CD4-positive, alpha-beta T cell treated with Interleukin-2 at 100 ng/mL for 4 hours (primary cell): Measurements from ENCODE around the gene RPAP3.

Experiments used
- DNase-seq: peaks from one replicate; pipeline ENCODE4 v3.0.0-alpha.2; 2020; ENCODE audit warnings: low spot score

The RPAP3 gene

DNA sequence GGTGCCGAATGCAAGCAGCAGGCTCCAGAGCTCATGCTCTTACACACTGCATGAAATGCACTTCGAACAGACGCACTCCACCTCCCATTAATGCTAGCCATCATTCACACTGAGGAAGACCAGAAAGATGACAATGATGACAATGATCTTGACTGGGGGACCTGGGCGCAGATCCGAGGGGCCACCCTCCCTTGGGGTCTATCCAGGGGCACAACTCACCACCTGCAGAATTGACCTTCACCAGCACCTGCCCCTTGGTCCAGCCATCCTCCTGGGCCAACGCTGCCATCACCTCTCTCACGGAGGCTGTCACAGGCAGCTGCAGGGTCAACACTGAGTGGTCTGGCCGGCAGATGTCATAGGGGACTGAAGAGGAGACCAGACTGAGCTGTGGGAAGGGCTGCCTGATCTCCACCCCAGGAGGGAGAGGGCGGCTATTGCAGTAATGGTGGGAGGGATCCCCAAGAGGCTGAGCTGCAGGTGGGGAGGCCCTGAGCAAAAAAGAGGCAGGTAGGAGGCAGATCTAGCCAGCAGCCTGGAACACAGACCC lies 37.6 kb upstream of the RPAP3 start:
- DNase-seq: no peak

DNA sequence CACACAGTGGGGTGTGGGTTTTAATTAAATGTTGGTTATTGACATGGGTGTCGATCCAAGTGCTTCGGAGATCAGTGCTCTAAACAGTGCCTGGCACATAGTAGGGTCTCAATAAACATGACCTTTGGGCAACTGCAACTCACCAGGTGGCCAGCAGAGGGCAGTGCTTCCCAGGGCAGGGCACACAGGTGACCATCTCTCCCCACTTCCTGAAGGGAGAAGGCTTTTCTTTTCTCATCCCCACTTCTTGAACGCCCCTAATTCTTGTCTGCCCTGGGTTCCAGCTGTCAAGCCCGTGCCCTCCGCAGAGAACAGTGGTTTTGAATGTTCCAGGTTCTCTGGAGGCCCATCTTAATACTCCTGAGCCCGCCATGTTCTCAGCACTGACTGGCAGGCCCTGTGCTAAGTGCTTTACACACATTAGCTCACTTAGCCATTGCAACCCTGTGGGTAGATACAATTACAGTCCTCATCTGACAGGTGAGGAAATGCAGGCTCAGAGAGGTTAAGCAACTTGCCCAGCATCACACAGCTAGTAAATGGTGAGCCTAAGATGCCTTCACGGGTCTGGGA lies 36.5 kb upstream of the RPAP3 start:
- peak; percentile 72 for DNase-seq

DNA sequence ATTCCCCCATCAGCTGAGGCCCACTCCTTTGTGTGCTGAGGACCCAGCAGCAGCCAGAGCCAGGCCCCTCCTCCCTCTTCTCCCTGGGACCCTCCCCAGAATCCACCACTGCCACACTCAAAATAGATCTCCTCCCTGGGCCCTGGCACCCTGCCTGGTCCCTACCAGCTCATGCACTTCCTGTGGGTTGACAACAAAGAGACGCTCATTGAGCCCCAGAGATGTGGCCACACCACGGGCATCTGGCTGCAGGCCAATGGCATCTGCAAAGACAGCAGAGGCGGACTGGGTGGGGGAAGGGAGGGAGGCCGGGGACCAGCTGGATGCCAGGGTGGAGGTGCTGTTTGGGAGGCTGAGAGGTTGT lies 35.5 kb upstream of the RPAP3 start:
- DNase-seq: peak; percentile 77

DNA sequence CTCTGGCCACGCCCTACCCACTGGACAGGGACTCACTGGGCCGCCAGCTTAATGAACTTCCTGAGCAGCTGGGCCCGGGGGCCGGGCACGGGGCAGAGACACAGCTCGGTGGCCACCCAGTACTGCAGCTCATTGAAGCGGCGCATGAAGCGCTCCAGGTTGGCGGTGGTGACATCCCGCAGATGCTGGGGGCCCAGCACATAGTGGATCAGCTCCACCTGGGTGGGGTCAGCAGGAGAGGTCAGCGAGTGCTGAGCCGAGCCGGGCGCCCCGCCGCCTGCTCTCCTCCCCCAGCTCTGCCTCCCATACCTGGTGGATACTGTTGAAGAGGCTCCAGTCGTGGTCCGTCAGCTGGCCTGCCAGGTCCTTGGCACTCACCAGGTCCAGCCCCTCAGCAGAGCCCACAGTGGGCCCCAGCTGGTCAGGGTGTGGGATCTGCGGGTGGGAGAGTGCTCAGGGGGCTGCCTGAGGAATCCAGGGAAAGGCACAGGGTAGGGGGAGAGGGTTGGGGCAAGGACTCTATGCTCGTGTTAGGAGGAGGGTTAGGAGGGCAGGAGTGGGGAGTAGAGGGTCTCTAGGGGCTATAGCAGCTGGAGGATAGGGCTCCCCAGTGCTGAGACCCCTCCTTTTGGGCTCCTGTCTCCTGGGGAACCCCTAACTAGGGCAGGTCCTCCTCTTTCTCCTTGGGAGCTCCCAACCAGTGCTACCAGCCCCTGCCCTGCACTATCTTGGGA lies 34.9 kb upstream of the RPAP3 start:
- no peak for DNase-seq

DNA sequence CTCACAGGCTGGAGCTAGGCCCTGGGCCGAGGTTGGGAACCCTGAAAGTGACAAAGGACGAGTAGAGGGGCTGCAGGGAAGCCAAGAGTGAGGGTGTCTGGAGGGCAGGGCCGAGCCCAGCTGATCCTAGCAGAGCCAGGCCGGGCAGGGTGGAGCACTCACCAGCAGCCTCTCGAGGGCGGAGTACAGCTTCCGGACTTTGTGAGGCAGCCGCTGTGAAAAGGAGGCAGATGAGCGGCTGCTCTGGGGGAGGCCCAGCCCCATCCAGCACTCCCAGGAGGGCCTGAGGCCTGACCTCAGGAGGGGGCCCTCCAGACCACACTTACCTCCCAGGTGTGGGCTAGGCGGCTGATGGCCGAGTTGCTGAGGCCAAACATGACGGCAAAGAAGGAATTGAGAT lies 34.1 kb upstream of the RPAP3 start:
- no peak for DNase-seq

DNA sequence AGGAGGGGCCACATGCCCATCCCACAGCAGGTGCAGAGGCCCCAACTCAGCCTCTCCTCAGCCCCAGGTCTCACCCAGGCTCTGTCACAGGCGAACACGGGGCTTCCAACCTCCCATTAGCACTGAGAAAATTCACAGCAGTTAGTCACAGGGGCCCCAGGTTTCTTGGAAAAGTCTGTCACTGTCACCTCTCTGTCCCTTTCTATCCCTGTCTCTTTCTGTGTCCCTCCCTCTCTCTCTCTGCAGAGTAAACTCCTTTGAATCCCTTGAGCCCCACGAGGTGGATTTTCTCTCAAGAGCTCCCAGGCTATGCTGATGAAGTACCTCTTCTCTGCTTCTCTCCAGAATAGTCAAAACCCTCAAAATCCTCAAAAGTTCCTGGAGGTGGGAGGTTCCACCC lies 33.5 kb upstream of the RPAP3 start:
- DNase-seq: no peak

DNA sequence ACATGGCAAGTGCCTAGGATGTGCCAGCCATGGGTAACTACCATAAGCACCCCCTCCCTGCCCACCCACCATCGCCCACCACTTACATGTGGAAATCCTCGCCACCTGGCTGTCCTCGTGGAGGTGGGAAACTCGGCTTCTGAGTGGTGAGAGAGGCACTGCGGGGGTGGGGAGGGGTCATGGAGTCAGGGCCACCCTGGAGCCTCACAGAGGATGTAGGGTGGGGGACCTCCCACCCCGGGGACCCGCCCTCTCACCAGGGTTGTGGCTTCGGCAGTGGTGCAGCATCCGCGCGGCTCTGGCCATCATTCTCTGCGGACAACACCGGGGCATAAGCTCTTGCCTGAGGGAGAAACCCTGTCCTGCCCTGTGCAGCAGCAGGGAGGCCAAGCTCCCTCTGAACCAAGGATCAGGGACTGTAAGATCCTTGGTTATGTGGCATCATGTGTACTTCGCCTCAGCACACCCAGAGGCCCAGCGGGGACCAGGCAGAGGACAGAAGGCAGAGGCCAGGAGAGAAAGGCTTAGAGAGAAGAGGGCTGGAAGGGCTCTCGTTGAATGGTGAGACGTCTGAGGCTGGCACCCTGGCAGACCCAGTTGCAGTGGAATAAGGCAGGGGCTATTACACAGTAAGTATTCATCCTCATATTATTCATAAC lies 32.2 kb upstream of the RPAP3 start:
- DNase-seq: no peak

DNA sequence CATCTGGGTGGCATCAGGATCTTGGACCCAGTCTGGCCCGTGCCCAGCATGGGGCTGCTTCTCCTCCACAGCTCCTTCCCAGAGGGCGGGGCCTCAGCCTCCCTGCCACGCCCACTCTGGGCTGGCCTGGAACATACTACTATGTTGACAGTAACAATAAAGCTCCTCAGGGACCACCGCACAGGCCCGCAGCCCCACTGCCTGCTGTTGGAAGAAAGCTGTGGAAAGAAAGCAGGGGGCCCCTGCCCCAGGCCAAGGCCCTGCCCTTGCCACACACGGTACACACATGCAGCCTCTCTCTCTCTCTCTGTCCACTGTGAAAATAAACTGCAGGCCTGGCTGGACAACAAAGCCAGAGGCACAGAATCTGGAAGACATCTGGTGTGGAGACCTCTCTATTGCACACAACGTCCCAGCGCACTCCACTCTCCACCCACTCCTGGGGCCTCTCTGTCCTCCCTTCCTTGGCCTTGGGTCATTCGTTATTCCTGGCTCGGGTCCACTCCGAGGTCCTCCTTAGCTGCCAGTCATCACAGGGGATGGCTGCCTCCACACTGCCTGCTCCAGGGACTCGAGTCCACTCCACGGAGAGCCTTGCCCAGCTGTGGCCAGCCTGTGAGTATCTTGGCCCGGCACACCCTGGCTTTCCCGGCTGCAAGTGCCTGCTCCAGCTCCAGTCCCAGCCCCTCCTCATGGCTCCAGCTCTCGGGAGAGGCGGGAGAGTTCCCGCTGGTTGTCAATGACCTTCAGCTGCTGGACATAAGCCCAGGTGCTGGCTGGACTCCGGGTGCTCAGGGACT lies 31.2 kb upstream of the RPAP3 start:
- DNase-seq: no peak

DNA sequence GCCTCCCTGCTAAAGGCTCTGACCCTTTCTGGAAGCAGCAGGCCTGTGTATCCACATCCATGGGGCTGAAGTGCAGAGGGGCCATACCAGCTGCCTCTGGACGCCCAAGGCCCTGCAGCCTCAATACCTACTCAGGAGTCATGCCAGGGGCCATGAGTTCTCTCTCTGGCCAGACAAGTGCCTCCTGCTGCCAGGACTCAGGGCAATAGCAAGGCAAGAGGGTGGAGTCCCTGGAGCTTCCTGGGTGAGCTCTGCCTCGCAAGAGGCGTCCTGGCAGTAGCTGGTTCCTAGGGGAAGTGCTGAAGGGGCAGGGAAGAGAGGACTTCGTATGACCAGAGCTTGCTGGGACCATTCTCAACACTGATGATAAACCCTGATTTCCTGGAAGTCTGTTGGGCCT lies 30.4 kb upstream of the RPAP3 start:
- no peak for DNase-seq

DNA sequence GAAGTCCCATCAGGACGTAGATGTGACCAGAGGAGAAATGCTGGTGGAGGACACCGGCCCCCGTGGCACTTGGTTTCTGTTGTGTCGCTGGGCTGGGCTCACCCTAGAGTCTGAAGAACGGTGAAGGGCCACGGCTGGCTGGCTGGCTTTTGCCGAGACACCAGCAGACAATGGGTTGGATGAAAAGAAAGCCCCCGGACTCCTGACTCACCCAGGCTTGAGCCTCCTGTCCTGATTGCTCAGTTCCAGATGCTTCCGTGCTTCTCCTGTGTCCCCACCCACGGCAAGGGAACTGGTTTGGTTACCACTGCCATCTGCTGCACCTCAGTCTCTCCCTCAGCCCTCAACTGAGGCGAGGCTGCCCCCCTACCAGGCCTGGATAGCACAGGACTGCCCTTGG lies 29.8 kb upstream of the RPAP3 start:
- no peak for DNase-seq

DNA sequence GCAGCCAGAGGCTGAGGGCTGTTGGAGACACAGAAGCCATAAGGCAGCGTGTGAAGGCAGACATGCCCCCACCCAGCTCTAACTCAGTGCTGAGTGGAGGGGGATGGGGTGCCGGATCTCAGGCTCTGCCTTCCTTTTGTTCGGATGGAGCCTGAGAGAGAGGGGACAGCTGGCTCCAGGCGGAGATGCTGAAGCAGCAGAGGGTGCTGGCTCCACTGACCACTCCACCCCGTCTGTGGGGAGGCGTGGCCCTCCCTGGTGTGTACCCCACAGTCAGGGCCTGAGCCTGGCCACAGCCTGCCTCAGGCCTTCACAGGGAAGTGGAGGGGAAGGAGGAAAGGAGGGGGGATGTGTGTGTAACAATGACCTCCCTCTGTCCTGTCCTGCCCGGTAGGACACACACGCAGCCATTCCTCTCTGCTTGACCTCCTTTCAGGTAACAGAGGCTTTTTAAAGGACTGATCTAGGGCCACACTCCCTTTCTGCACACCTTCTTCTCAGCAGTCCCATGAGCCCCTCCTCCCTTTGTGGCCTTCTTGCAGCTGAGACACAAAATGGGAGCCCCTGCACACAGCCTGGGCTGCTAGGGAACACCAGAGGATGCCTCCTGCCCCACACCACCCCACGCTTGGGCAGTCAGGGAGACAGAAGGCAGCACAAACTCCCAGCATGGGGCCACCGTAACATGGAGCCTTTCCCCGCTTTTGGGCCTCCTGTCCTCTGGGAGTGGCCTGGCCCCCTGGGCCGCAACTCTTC lies 29.1 kb upstream of the RPAP3 start:
- no peak for DNase-seq

DNA sequence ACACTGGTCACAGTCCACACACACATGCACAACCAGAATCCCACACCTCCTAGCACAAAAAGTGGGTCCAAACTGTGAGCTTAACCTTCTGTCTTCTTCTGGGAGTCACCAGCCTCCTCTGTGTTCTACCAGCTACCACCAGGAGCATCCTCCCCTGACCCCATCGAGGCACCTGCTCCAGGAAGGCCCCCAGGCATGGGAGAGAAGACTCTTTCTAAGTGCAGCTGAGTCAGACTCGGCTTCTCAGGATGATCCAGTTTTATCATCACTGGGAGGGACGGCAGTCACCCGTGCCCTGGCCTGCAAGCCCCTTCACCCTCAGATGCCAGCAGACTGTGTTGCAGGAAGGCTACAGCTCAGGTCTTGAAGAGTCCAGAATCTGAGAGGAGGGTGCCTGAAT lies 27.3 kb upstream of the RPAP3 start:
- DNase-seq: no peak

DNA sequence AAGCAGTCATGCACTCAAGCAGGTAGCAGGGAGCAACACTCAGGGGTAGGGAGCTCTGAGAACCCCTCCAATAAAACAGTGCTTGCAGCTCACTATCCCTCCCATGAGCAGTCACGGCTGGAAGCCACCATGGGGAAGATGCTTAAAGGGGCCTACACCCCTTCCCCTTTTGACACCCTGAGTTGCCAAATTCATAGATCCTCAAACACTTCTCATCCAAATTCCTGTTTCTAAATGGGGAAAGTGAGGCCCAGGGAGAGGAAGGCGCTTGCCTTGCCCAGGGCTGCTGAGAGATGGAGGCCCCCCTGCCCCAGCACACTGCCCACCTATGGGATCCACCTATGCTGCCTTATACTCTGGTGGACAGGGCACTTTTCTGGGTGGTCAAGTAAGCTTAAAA lies 26.7 kb upstream of the RPAP3 start:
- DNase-seq: no peak

DNA sequence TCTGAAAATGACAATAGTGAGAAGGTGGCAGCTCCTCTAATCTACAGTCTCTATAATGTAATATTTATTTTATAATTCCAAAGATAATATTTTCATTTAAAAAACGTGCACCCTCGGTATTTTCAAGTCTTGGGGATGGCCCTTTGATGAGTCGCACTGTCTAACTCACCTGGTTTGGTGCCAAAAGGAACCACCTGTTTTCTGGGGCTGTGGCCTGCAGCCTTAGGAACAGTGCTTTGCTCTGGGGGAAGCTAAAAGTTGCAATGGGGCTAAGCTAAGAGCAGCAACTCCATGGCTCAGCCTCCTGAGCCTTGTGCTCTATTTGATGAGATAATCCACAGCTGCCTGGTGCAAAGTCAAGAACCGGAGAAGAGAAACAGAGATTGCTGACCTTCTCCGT lies 25.9 kb upstream of the RPAP3 start:
- DNase-seq: no peak

DNA sequence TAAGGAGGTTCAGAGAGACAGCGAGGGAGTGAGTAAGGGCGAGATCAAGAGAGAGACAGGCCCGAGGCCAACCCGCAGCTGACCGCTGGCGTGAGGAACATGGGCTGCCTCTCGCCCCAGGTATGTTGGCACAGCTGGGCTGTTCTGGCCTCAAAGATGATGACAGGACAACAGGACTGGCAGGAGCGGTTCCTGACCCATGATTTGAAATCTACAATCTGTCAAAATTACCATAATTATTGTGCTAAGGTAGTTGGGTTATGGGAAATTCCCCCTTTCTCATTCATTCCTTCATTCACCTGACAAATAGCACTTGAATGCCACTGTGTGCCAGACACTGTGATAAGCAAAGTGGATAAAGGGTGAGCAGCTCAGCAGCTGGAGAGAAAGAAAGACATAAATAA lies 24.5 kb upstream of the RPAP3 start:
- DNase-seq: no peak

DNA sequence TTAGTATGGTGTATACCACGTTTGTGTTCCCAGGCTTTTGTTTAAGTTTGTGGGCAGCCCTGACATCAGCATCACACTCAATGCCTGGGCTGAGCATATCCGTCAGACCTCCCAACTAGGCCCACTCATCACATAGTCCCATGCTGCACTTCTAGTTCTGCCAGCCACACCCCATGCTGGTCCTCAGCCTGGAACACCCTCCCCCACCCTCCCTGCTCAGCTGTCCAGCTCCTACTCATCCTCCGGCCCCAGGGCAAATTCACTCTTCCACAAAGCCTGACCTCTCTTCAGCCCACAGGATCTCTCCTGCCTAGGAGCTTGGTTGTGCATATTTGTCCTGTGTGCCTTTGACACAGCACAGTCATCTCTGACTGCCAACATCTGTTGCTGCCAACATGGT lies 23.4 kb upstream of the RPAP3 start:
- no peak for DNase-seq

DNA sequence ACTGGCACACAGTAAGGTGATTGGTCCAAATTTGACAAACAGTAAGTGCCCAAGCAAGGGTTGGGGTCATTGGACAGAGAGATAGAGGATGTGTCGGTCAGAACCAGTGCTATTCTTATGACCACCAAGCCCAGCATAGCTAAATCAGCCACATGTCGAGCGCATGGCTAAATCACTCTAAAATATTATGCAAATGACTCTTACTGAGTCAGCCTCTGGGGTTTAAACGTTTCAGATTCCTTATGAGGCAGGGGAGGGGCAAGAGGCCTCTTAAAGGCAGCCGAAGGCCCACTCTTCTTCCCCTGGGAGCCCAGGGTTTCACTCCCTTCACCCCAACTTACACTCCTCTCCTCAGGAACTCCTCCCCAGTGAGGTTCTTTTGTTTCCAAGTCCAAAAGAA lies 20.1 kb upstream of the RPAP3 start:
- DNase-seq: no peak

DNA sequence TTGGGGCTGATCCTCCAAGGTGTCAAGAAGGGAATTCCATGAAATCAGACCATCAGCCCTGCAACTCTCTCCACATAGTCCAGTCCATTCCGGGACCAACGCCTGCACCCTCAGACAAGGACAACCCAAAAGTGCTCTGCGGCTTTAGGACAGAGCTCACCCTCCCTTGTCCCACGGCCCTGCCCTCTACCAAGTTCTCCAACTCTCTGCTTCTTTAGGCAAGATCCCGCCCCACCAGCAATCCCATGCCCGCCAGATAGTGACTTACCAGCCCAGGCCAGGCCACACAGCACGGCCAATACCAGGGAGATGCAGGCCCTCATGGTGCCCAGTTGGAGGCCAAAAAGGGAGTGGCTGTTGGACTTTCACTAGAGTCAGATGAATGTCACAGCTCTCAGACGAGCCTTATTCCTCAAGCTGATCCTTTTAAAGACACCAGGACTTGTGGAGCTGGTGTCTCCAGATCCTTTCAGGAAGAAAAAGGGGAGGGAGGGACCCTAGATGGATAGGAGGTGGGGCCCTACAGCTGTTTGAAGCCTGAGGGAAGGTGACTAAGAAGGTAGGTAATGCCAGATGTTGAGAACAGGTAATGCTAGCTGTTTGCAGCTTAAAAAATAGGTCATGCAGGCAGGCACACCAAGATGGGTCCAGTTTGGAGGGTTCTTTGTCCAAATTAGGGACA lies 19.4 kb upstream of the RPAP3 start, which contains the start of gene ENDOU:
TSS of gene ENDOU (minus strand) at position 400 of the 682 bp plus-strand sequence. CDS start at position 323, 77 bp downstream.
- DNase-seq: no peak

DNA sequence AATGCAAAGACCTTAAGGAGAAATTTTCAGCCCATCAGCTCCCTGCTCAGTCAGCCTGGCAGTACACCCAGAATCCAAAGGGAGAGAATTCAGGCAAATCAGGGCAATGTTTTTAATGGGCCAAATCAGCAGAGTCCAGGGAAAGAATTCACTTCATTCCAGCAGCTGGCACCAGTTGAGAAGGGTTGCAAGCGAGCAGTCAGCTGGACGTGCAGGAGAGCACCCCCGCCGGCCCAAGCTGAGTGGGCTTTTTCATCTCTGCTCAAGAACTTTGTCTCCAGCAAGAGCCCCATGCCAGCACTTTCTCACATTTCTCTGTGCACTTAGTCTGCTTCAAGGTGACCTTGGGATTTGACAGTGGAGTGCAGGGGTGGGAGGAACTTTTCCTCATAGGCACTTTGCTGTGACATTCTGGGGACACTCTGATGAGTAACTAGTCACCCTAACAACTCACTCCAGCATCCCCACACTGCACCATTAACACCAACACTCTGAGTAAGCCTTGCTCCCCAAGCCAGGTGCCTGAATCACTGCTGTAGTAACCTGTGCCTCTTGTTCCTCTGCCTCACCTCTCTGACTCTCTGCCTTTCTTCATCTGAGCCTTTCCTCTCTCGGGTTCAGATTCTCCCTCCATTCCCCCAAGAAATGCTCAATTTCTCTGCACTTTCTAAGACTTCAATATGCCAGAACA lies 17.3 kb upstream of the RPAP3 start:
- no peak for DNase-seq

DNA sequence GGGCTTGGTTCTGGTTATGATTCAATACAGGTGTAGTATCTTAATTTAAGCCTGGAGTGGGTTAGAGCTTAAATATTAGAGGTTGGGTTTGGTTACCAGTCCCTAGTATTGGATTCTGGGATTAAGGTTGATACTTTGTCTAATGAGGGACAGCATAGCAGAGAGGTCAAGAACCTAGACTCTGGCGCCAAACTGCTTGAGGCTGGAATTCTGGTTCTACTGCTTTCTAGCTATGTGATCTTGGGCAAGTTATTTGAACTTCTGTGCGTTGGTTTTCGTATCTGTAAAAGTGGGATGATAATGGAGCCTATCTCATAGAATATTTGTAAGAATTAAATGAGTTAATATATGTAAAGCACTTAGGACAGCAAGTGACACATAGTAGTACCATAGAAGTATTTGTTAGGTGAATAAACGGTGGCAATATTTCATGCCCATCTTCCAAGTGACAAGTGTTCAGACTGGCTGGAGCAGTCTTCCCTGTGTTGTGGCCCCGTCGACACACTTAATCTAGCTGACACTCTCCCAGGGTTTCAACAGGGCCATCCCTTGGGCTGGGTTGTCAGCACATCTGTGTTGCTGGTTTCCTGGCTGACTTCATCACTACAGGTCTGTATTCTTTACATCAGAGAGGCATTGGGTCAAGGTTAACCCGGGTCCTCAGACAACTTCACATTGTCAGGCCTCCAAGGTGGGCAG lies 16.5 kb upstream of the RPAP3 start:
- DNase-seq: no peak
